Measurements from ENCODE around the gene PLXND1. TPM values are rescaled to one million over a fixed set of nuclear protein-coding genes. Genes with fewer than 3 reads are reported as not detected.

Gene PLXND1
- total RNA-seq, 4 donors from 2014 or later, result 155 to 300 (median 197) TPM

- Histone ChIP-seq H3K27me3 (no peaks in the 10 kb centered on the region), H3K4me1 (peaks cover 0 to 15% (median 6%) of the 10 kb centered on the region in 4 donors), H3K36me3 (no peaks in the 10 kb centered on the region), H3K9me3 (no peaks in the 10 kb centered on the region), H3K4me3 (no peak overlapping the region), H3K27ac (no peak overlapping the region)
- no peak for TF ChIP-seq EP300 (IDR thresholded peaks at IDR 0.05)
- no peak for TF ChIP-seq CTCF (IDR thresholded peaks at IDR 0.05)
- TF ChIP-seq POLR2A (IDR thresholded peaks at IDR 0.05), result no peak
- no peak for DNase-seq (ENCODE audit: low spot score in 2 of 2)
- WGBS, 2 donors, result 86 to 89% methylated on average over 11 of the region's 11 CpGs
These were observed 26.1 kb upstream of the PLXND1 start for GRCh38 chr3:129632556-129632955.

- DNase-seq (ENCODE audit: low spot score in 2 of 2), result no peak
- H3K9me3 ChIP-seq, result no peaks in the 10 kb centered on the region
- 79 to 88% methylated on average over 5 to 9 of the region's 9 CpGs for WGBS, 2 donors
- H3K36me3 ChIP-seq, result no peaks in the 10 kb centered on the region
- no peak overlapping the region for H3K4me3 ChIP-seq
- H3K27me3 ChIP-seq, result no peaks in the 10 kb centered on the region
- TF ChIP-seq POLR2A (IDR thresholded peaks at IDR 0.05) (no peak), EP300 (IDR thresholded peaks at IDR 0.05) (no peak), CTCF (IDR thresholded peaks at IDR 0.05) (no peak)
- H3K4me1 ChIP-seq, result peaks cover 0 to 20% (median 8%) of the 10 kb centered on the region in 4 donors
- H3K27ac ChIP-seq, result no peak overlapping the region
These were observed 25.6 kb upstream of the PLXND1 start for GRCh38 chr3:129632056-129632455.

GRCh38 chr3:129629011-129629410, 22.5 kb upstream of the PLXND1 start:
- 79% methylated on average over 6 of the region's 6 CpGs for WGBS, 2 donors
- H3K4me1 ChIP-seq, result peaks cover 0 to 51% (median 30%) of the 10 kb centered on the region in 4 donors
- H3K9me3 ChIP-seq, result no peaks in the 10 kb centered on the region
- TF ChIP-seq POLR2A (IDR thresholded peaks at IDR 0.05) (no peak), EP300 (IDR thresholded peaks at IDR 0.05) (no peak), CTCF (IDR thresholded peaks at IDR 0.05) (no peak)
- H3K27me3 ChIP-seq, result no peaks in the 10 kb centered on the region
- peak overlapping the region in 2 of 4 donors; percentile 97 to 99 for H3K27ac ChIP-seq
- no peaks in the 10 kb centered on the region for H3K36me3 ChIP-seq
- H3K4me3 ChIP-seq, result no peak overlapping the region
- DNase-seq (ENCODE audit: low spot score in 2 of 2), result no peak

- Histone ChIP-seq H3K36me3 (no peaks in the 10 kb centered on the region), H3K4me1 (peaks cover 0 to 59% (median 39%) of the 10 kb centered on the region in 4 donors), H3K27ac (peak overlapping the region; percentile 94 to 99 (median 96)), H3K27me3 (no peaks in the 10 kb centered on the region), H3K9me3 (no peaks in the 10 kb centered on the region), H3K4me3 (peak overlapping the region; percentile 59 to 76 (median 68))
- 22% methylated on average over 9 of the region's 9 CpGs for WGBS, 2 donors
- TF ChIP-seq EP300 (IDR thresholded peaks at IDR 0.05) (peak in 1 of 2 donors; percentile 59), CTCF (IDR thresholded peaks at IDR 0.05) (no peak), POLR2A (IDR thresholded peaks at IDR 0.05) (no peak)
- peak in 1 of 2 donors; percentile 68 for DNase-seq (ENCODE audit: low spot score in 2 of 2)
These were observed 21.7 kb upstream of the PLXND1 start for GRCh38 chr3:129628169-129628522.

GRCh38 chr3:129627350-129628168, 21.1 kb upstream of the PLXND1 start:
- Histone ChIP-seq H3K27me3 (no peaks in the 10 kb centered on the region), H3K4me1 (peaks cover 0 to 65% (median 43%) of the 10 kb centered on the region in 4 donors), H3K27ac (peak overlapping the region; percentile 94 to 99 (median 96)), H3K36me3 (no peaks in the 10 kb centered on the region), H3K9me3 (no peaks in the 10 kb centered on the region), H3K4me3 (peak overlapping the region; percentile 59 to 76 (median 68))
- DNase-seq (ENCODE audit: low spot score in 2 of 2), result peak in 1 of 2 donors; percentile 42
- TF ChIP-seq POLR2A (IDR thresholded peaks at IDR 0.05) (no peak), CTCF (IDR thresholded peaks at IDR 0.05) (peak; percentile 58 to 86 (median 79)), EP300 (IDR thresholded peaks at IDR 0.05) (peak in 1 of 2 donors; percentile 46)
- WGBS, 2 donors, result 1 to 3% methylated on average over 34 to 38 of the region's 38 CpGs

Data from tibial nerve (tissue), 4 donors.